Measurements from ENCODE around the gene ZNF624. TPM values are rescaled to one million over a fixed set of nuclear protein-coding genes. Genes with fewer than 3 reads are reported as not detected.
"Not testable (repeated sequence)": the region's sequence is repeated elsewhere in the genome, so short reads cannot be mapped to it uniquely, and the experiment has no call there.

The ZNF624 gene
- polyA plus RNA-seq, 4 donors = 0.45 to 4.9 (median 0.70) TPM

DNA sequence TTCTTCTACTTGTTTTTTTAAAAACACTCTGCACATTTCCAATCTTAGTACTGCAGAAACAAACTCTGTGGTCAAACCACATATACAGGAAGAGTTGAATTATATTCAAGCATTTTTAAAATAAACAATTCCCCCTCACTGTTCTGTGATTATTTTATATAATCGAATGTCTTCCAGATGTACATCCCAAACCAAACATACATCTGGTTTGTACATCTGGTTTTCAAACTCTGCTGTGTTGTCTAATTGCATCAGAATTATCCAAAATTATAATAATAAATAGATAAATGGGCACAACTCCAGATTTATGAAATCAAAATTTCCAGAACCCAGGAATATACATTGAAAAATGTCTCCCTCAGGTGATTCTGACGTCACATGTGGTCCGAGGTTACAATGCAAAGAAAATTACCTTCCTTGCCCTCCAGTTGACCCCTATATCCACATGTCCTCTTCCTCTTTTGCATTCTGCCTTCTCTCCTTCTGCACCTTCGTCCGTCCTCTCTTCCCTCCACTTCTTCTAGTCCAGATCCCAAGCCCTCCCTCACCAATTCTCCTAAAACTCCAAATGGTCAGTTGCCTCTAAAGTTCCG, 23.1 kb upstream of the ZNF624 start:
- H3K9me3 ChIP-seq (ENCODE audit: control insufficient read depth in 2 of 2, insufficient read depth in 1 of 2, low read depth in 1 of 2, low read length in 1 of 2) = no peaks in the 10 kb centered on the region
- H3K4me3 ChIP-seq (ENCODE audit: low read depth in 1 of 3, low read length in 3 of 3) = no peak overlapping the region
- WGBS, 3 donors = 74 to 83% (median 82%) methylated on average over 6 of the region's 6 CpGs
- FAIRE-seq (no peak), DNase-seq (no peak)
- H3K36me3 ChIP-seq (ENCODE audit: control insufficient read depth in 3 of 3, insufficient read depth in 2 of 3, low read depth in 1 of 3, low read length in 3 of 3) = no peaks in the 10 kb centered on the region
- H3K4me1 ChIP-seq (ENCODE audit: control insufficient read depth in 3 of 3, insufficient read depth in 2 of 3, low read depth in 1 of 3, low read length in 2 of 3) = no peaks in the 10 kb centered on the region
- no peak overlapping the region for H3K27ac ChIP-seq (ENCODE audit: low read depth in 1 of 3, low read length in 2 of 3)
- peaks cover 0 to 3% (median 0%) of the 10 kb centered on the region in 3 donors for H3K27me3 ChIP-seq (ENCODE audit: control insufficient read depth in 3 of 3, insufficient read depth in 3 of 3, low read length in 3 of 3)

DNA sequence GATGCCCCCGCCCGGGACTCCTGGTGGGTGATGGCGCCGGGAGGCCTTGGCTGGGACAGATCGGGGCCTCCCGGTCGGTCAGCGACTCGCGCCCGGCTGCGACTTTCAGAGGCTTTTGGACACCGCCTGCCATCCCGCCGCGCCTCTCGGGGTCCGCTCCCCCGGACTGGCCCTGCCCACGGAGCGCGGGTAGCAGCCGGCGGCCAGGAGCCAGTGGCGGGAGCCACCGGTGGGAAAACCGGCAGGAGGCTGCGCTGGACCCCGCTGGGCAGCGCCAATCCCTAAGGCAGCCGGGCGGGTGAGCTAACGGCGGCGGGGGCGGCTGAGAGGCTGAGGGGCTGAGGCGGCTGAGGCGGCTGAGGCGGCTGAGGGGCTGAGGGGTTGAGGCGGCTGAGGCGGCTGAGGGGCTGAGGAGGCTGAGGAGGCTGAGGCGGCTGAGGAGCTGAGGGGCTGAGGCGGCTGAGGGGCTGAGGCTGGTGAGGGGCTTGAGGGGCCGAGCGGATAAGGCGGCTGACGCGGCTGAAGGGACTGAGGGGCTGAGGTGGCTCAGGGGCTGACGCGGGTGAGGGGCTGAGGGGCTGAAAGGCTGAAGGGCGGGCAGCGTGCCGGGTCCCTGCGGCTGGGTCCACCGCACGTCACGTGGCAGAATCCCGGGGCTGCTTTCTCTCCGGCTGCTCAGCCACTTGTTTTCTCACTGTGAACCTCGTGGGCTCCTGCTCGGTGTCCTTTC, 13.4 kb upstream of the ZNF624 start:
- FAIRE-seq; H3K9me3 ChIP-seq (ENCODE audit: control insufficient read depth in 2 of 2, insufficient read depth in 1 of 2, low read depth in 1 of 2, low read length in 1 of 2); H3K36me3 ChIP-seq (ENCODE audit: control insufficient read depth in 3 of 3, insufficient read depth in 2 of 3, low read depth in 1 of 3, low read length in 3 of 3); H3K4me1 ChIP-seq (ENCODE audit: control insufficient read depth in 3 of 3, insufficient read depth in 2 of 3, low read depth in 1 of 3, low read length in 2 of 3); H3K27ac ChIP-seq (ENCODE audit: low read depth in 1 of 3, low read length in 2 of 3): not testable (repeated sequence)
- peak in 1 of 2 donors; percentile 24 for DNase-seq
- WGBS, 3 donors = 3% methylated on average over 48 to 61 of the region's 61 CpGs
- H3K4me3 ChIP-seq (ENCODE audit: low read depth in 1 of 3, low read length in 3 of 3) = peak overlapping the region in 1 of 3 donors; percentile 20
- peaks cover 0 to 30% (median 9%) of the 10 kb centered on the region in 3 donors for H3K27me3 ChIP-seq (ENCODE audit: control insufficient read depth in 3 of 3, insufficient read depth in 3 of 3, low read length in 3 of 3)

DNA sequence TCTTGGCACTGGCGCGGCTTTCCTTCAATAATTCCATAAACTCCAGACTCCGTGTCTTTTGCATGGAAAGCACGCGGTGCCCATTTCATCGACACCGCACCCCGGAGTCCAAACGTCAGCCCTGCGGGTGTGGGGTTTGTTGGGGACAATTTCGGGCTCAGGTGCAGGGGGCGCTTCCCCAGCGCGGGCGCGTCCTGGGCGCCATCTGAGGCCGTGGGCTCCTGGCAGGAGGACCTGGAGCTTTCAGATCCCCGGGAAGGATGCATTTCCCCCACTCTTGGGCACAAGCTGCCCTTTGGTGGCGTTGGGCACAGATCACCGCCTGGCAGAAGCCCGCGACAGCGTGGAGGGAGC, 12.9 kb upstream of the ZNF624 start:
- not testable (repeated sequence) for H3K4me1 ChIP-seq (ENCODE audit: control insufficient read depth in 3 of 3, insufficient read depth in 2 of 3, low read depth in 1 of 3, low read length in 2 of 3); FAIRE-seq; H3K36me3 ChIP-seq (ENCODE audit: control insufficient read depth in 3 of 3, insufficient read depth in 2 of 3, low read depth in 1 of 3, low read length in 3 of 3); DNase-seq; H3K9me3 ChIP-seq (ENCODE audit: control insufficient read depth in 2 of 2, insufficient read depth in 1 of 2, low read depth in 1 of 2, low read length in 1 of 2); H3K4me3 ChIP-seq (ENCODE audit: low read depth in 1 of 3, low read length in 3 of 3); H3K27ac ChIP-seq (ENCODE audit: low read depth in 1 of 3, low read length in 2 of 3)
- H3K27me3 ChIP-seq (ENCODE audit: control insufficient read depth in 3 of 3, insufficient read depth in 3 of 3, low read length in 3 of 3) = peaks cover 0 to 28% (median 9%) of the 10 kb centered on the region in 3 donors
- 45 to 47% (median 46%) methylated on average over 24 of the region's 24 CpGs for WGBS, 3 donors

DNA sequence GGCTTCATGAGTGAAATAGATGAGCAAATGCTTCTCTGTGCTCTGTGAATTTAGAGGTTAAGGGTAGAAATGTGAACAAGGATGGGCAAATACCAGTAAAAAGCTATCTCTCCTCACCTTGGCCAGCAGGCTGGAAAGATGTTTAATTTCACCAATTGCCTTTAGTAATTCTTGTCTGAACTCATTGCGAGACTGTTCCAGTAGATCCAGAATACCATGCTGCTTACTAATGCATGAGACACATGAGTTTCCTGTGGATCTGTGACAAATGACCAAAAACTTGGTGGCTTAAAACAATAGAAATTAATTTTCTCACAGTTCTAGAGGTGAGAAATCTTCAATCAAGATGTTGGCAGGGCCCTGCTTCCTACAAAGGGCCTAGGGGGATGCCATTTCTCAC, 9.3 kb upstream of the ZNF624 start:
- WGBS, 3 donors = 94 to 97% (median 96%) methylated on average over 1 of the region's 1 CpG
- no peaks in the 10 kb centered on the region for H3K36me3 ChIP-seq (ENCODE audit: control insufficient read depth in 3 of 3, insufficient read depth in 2 of 3, low read depth in 1 of 3, low read length in 3 of 3)
- DNase-seq (no peak), FAIRE-seq (no peak)
- peaks cover 0 to 19% (median 9%) of the 10 kb centered on the region in 3 donors for H3K27me3 ChIP-seq (ENCODE audit: control insufficient read depth in 3 of 3, insufficient read depth in 3 of 3, low read length in 3 of 3)
- H3K4me3 ChIP-seq (ENCODE audit: low read depth in 1 of 3, low read length in 3 of 3) = no peak overlapping the region
- H3K4me1 ChIP-seq (ENCODE audit: control insufficient read depth in 3 of 3, insufficient read depth in 2 of 3, low read depth in 1 of 3, low read length in 2 of 3) = no peaks in the 10 kb centered on the region
- H3K27ac ChIP-seq (ENCODE audit: low read depth in 1 of 3, low read length in 2 of 3) = no peak overlapping the region
- H3K9me3 ChIP-seq (ENCODE audit: control insufficient read depth in 2 of 2, insufficient read depth in 1 of 2, low read depth in 1 of 2, low read length in 1 of 2) = no peaks in the 10 kb centered on the region

GRCh38 chr17:16661217-16661616, 7.6 kb upstream of the ZNF624 start:
- Histone ChIP-seq H3K36me3 (ENCODE audit: control insufficient read depth in 3 of 3, insufficient read depth in 2 of 3, low read depth in 1 of 3, low read length in 3 of 3) (no peaks in the 10 kb centered on the region), H3K4me3 (ENCODE audit: low read depth in 1 of 3, low read length in 3 of 3) (no peak overlapping the region), H3K4me1 (ENCODE audit: control insufficient read depth in 3 of 3, insufficient read depth in 2 of 3, low read depth in 1 of 3, low read length in 2 of 3) (no peaks in the 10 kb centered on the region), H3K9me3 (ENCODE audit: control insufficient read depth in 2 of 2, insufficient read depth in 1 of 2, low read depth in 1 of 2, low read length in 1 of 2) (no peaks in the 10 kb centered on the region), H3K27me3 (ENCODE audit: control insufficient read depth in 3 of 3, insufficient read depth in 3 of 3, low read length in 3 of 3) (peaks cover 0 to 11% (median 3%) of the 10 kb centered on the region in 3 donors), H3K27ac (ENCODE audit: low read depth in 1 of 3, low read length in 2 of 3) (no peak overlapping the region)
- FAIRE-seq (peak; percentile 96), DNase-seq (no peak)

DNA sequence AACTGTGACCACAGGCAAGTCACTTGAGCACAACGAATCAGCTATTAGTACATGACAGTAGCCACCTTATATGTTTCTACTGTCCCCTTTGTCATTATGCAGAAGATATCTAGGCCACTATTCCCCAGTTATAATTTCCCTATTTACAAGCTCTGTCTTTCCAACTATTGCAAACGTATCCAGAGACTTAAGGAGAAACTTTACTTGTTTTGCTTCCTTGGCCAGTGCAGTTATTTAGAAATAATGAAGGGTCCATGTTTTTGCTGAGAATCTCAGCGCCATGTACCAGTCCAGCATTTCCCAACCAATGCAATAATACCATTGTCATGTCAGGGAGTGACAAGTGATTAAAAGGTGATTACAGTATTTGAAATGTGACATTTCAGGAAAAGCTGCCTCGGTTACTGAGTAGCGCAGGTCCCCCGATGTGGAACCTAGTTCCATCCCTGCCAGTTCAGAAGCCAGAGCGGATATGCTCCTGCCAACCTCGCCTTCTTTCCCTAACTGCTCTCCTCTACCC, 743 bp downstream of the ZNF624 start:
- whole genome bisulfite sequencing, 3 donors = 8 to 14% (median 14%) methylated on average over 7 to 8 of the region's 8 CpGs
- Histone ChIP-seq H3K27me3 (ENCODE audit: control insufficient read depth in 3 of 3, insufficient read depth in 3 of 3, low read length in 3 of 3) (peaks cover 0 to 2% (median 0%) of the 10 kb centered on the region in 3 donors), H3K4me3 (ENCODE audit: low read depth in 1 of 3, low read length in 3 of 3) (peak overlapping the region; percentile 67 to 79 (median 77)), H3K27ac (ENCODE audit: low read depth in 1 of 3, low read length in 2 of 3) (peak overlapping the region; percentile 77 to 88 (median 88)), H3K36me3 (ENCODE audit: control insufficient read depth in 3 of 3, insufficient read depth in 2 of 3, low read depth in 1 of 3, low read length in 3 of 3) (peaks cover 0 to 2% (median 0%) of the 10 kb centered on the region in 3 donors), H3K9me3 (ENCODE audit: control insufficient read depth in 2 of 2, insufficient read depth in 1 of 2, low read depth in 1 of 2, low read length in 1 of 2) (no peaks in the 10 kb centered on the region), H3K4me1 (ENCODE audit: control insufficient read depth in 3 of 3, insufficient read depth in 2 of 3, low read depth in 1 of 3, low read length in 2 of 3) (peaks cover 0 to 8% (median 6%) of the 10 kb centered on the region in 3 donors)
- FAIRE-seq = no peak
- DNase-seq = no peak

DNA sequence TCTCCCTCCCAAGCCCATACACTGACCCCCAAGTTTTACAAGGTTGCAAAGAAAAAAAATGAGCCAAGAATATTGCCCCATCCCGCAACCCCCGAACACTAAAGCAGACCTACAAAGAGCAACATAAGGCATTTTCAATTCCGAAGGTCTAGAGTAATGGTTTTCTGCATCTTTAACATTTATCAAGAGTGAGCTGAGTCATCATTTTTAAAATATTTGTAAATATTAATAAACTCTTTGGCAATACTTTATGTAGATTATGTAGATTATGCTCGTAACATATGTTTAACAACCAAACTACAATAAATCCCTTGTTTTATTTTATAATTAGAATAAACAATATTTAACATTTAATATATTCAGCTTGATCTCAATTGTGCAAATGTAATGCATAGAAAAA, 1.4 kb downstream of the ZNF624 start:
- Histone ChIP-seq H3K9me3 (ENCODE audit: control insufficient read depth in 2 of 2, insufficient read depth in 1 of 2, low read depth in 1 of 2, low read length in 1 of 2) (no peaks in the 10 kb centered on the region), H3K36me3 (ENCODE audit: control insufficient read depth in 3 of 3, insufficient read depth in 2 of 3, low read depth in 1 of 3, low read length in 3 of 3) (peaks cover 0 to 3% (median 0%) of the 10 kb centered on the region in 3 donors), H3K4me3 (ENCODE audit: low read depth in 1 of 3, low read length in 3 of 3) (no peak overlapping the region), H3K27me3 (ENCODE audit: control insufficient read depth in 3 of 3, insufficient read depth in 3 of 3, low read length in 3 of 3) (peaks cover 0 to 2% (median 0%) of the 10 kb centered on the region in 3 donors), H3K27ac (ENCODE audit: low read depth in 1 of 3, low read length in 2 of 3) (peak overlapping the region in 1 of 3 donors; percentile 88), H3K4me1 (ENCODE audit: control insufficient read depth in 3 of 3, insufficient read depth in 2 of 3, low read depth in 1 of 3, low read length in 2 of 3) (peaks cover 0 to 8% (median 6%) of the 10 kb centered on the region in 3 donors)
- no peak for DNase-seq
- WGBS, 3 donors = 81 to 96% (median 94%) methylated on average over 4 of the region's 4 CpGs
- FAIRE-seq = no peak

DNA sequence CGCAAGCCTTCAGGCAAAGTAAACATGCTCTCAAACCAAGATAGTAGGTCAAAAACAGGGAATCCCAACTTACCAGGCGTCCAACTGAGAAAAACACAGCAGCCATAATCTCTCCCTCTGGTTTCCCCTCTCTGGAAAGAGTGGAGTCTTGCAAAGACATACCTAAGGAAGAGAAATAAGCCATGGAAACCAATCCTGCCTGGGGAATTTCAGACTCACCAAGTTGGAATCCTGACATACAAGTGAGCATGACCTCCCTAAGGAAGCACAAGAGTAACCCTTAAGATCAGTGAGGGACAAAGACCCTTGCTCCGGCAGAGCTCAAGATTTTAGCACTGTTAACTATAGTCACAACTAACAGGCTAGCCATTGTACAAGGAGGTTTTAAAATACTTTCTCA, 4.1 kb downstream of the ZNF624 start:
- no peak for DNase-seq
- no peak overlapping the region for H3K4me3 ChIP-seq (ENCODE audit: low read depth in 1 of 3, low read length in 3 of 3)
- H3K27ac ChIP-seq (ENCODE audit: low read depth in 1 of 3, low read length in 2 of 3) = no peak overlapping the region
- peaks cover 0 to 8% (median 6%) of the 10 kb centered on the region in 3 donors for H3K4me1 ChIP-seq (ENCODE audit: control insufficient read depth in 3 of 3, insufficient read depth in 2 of 3, low read depth in 1 of 3, low read length in 2 of 3)
- 97% methylated on average over 3 of the region's 3 CpGs for WGBS, 3 donors
- H3K27me3 ChIP-seq (ENCODE audit: control insufficient read depth in 3 of 3, insufficient read depth in 3 of 3, low read length in 3 of 3) = no peaks in the 10 kb centered on the region
- peaks cover 0 to 8% (median 0%) of the 10 kb centered on the region in 3 donors for H3K36me3 ChIP-seq (ENCODE audit: control insufficient read depth in 3 of 3, insufficient read depth in 2 of 3, low read depth in 1 of 3, low read length in 3 of 3)
- H3K9me3 ChIP-seq (ENCODE audit: control insufficient read depth in 2 of 2, insufficient read depth in 1 of 2, low read depth in 1 of 2, low read length in 1 of 2) = no peaks in the 10 kb centered on the region
- no peak for FAIRE-seq

All from small intestine (tissue), 7 donors.